ENCODE results near the gene TMEM51. TPM values are rescaled to one million over a fixed set of nuclear protein-coding genes. Genes with fewer than 3 reads are reported as not detected.

Gene TMEM51
- total and polyA plus RNA-seq, 2 of the 13 experiments (the other 11 are each of a cell fraction or from before 2014, with no cell fraction given), result 12.2 to 22.3 TPM

- TF ChIP-seq MLXIP (CRISPR knock-in tag; IDR thresholded peaks at IDR 0.05; ENCODE audit: borderline replicate concordance) (0 out of 2 replicates have a peak, but pooled peaks have one; percentile 15), ZGPAT (CRISPR knock-in tag; IDR thresholded peaks at IDR 0.05) (peak; percentile 29; the same call in 1 of the 2 replicates), ZNF557 (CRISPR knock-in tag; IDR thresholded peaks at IDR 0.05) (no peak), ZNF256 (CRISPR knock-in tag; conservative IDR thresholded peaks at IDR 0.05) (no peak), ETV5 (CRISPR knock-in tag; IDR thresholded peaks at IDR 0.05; ENCODE audit: borderline replicate concordance) (no peak), CEBPG (CRISPR knock-in tag; IDR thresholded peaks at IDR 0.05) (peak; percentile 67), GPBP1L1 (CRISPR knock-in tag; IDR thresholded peaks at IDR 0.05) (no peak), NR2C2 (CRISPR knock-in tag; IDR thresholded peaks at IDR 0.05; ENCODE audit: borderline replicate concordance) (0 out of 2 replicates have a peak, but pooled peaks have one; percentile 17), ZBTB7B (CRISPR knock-in tag; IDR thresholded peaks at IDR 0.05) (0 out of 2 replicates have a peak, but pooled peaks have one; percentile 39), PHF21A (CRISPR knock-in tag; IDR thresholded peaks at IDR 0.05) (0 out of 2 replicates have a peak, but pooled peaks have one; percentile 17), ZNF138 (CRISPR knock-in tag; IDR thresholded peaks at IDR 0.05; ENCODE audit: low read depth) (no peak), TP53 (CRISPR knock-in tag; conservative IDR thresholded peaks at IDR 0.05) (no peak), GATAD2A (CRISPR knock-in tag; IDR thresholded peaks at IDR 0.05) (peak; percentile 48; the same call in 1 of the 2 replicates), CEBPB (IDR thresholded peaks at IDR 0.05; ENCODE audit: borderline replicate concordance, low read depth, low read length) (peak; percentile 67; the same call in 1 of the 2 replicates), ATF2 (CRISPR knock-in tag; IDR thresholded peaks at IDR 0.05) (no peak), MLX (CRISPR knock-in tag; IDR thresholded peaks at IDR 0.05) (peak; percentile 50; the same call in 1 of the 2 replicates), SAFB2 (CRISPR knock-in tag; IDR thresholded peaks at IDR 0.05; ENCODE audit: borderline replicate concordance, low read depth) (no peak), CREM (IDR thresholded peaks at IDR 0.05) (0 out of 2 replicates have a peak, but pooled peaks have one; percentile 17), CREM (CRISPR knock-in tag; IDR thresholded peaks at IDR 0.05) (no peak), ZNF629 (CRISPR knock-in tag; conservative IDR thresholded peaks at IDR 0.05) (peak; percentile 65), CREB3 (CRISPR knock-in tag; IDR thresholded peaks at IDR 0.05) (no peak)
Observed at GRCh38 chr1:15172405-15173259, 19.1 kb downstream of the TMEM51 start (continued).
